HG02571 (cell line): ENCODE measurements around the gene XPC.

Experiments used
- ATAC-seq: cut with Tn5 transposase; IDR thresholded peaks from one replicate; pipeline ENCODE4 v1.9.1; 2021; ENCODE audit warnings: mild to moderate bottlenecking, moderate library complexity; ENCODE audit not compliant: unreplicated experiment

The XPC gene

DNA sequence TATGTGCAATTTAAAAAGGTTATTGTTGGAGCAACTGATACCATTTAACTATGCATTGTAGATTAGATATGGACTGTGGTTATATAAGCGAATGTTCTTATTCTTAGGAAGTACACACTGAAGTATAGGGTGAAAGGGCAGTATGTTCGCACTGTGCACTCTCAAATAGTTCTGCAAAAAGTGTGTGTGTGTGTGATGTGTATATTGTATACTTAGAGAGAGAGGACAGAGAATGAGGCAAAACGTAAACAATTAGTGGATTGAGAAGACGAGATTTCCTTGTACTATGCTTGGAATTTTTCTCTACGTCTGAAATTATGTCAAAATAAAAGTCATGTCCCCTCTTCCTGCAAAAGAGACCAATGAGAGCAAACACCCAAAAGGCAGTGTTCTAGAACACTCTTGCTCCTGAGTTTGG, 30.6 kb upstream of the XPC start:
- ATAC-seq = no peak

GRCh38 chr3:14208168-14208567, 29.8 kb upstream of the XPC start:
- no peak for ATAC-seq

- no peak for ATAC-seq
These were observed 28.3 kb upstream of the XPC start for GRCh38 chr3:14206548-14207177.

DNA sequence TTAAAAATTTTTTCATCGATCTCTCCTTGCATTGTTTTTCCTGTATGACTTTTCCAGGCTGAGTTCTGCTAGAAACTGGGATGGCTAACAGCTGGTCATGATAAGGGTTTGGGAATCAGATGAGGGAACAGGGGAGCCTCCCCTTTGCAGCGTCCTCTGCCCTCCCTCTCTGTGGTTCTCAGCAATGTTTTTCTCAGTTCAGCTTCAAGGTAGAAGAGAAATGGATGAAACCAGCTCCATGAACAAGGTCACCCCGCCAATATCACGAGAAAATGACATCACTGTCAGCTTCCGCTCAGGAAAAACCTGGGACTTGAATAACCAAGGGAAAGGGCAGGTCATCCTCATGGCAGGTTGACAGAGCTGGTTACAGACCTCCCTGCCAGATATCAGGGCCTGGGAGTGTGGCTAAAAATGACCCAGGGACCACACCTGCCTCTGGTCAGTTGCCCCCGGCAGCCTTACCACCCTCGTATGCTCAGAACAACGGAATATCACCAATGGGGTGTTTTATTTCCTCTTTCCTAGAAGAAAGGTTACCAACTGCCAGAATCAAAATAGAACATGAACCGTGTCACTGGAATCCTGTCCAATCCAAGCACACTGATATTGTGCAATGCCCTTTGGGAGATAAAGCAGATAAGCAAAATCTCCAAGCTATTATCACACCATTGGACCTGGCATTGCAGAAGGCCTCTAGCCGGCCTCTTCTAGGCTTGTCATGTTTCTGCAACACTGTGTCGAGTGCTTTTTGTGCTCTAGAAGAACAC, 26.3 kb upstream of the XPC start:
- no peak for ATAC-seq

DNA sequence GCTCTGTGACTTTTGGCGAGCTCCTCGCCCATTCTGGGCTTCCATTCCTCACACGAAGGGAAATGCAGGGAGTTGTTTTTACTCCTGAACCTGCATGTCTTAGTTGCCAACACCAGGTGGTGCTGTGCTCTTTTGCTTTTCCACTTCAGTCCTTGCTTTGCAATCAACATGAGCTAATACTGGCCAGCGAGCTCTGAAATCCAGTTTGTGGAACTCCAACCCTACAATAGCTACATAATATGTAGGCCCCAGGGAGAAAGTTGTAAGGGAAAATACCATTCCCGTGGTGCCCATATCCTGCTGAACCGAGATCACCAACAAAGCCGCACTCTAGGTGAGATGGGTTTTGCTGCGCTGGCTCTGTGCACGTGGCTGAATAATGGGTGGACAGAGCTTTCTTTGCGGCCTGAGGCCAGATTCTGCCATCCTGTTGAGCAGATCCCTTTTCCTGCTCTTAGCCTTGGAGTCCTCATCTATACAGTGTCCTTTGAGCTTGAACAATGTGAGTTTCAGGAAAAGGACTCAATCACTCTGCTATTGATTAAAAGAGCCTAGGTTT, 25.2 kb upstream of the XPC start:
- ATAC-seq = no peak

- ATAC-seq = no peak
These were observed 24.6 kb upstream of the XPC start for GRCh38 chr3:14202874-14203520.

DNA sequence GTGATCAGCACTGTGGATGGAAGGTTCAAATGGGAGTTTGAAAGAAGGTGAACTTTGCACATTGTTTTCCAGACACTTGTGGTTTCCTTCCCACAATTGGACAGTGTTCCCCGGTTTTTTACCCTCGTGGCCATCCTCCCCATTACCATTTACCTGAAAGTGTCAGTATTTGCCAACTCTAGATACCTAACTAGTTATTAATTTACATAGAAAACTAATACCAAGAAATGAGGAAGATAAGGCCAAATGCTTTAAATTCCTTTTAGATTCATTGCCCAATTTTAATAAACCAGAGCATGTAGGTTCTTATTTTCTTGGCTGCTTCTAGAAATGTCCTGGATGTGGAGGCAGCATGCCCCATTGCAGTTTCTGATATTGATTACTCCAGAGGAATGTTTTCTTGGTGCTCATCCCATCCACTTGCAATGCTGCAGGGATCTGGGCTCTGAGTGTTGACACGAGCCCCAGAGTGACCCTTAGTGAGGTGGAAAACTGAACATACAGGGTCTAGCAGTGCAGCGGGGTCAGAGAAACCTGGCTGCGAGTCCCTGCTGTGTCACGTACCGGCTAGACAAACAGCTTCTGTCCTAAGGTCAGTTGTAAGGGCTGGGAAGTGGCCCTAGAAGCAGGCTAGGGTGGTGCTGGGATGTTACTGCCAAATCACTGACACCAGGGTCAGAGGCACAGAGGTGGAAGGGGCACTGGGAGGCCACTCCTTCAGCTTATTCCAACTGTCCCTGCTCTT, 23.7 kb upstream of the XPC start:
- ATAC-seq = no peak

GRCh38 chr3:14200841-14201240, 22.4 kb upstream of the XPC start:
- ATAC-seq = no peak

DNA sequence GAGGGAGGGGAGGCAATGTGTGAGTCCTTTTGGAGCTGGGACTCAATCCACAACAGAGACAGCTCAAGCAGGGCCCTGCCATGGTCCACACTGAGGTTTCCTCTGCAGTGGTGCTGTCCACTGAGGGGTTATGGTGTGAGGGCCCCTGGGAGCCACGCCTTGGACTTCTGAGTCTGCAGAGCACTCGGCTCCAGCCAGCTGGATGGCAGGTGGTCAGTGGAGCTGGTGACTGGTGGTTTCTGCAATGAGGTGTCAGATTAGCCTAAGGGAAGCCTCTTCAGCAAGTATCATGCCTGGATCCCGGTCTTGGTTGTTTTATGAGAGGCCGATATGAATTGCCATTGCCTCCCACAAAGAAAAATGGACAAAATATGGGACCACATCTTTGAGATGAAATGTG, 21.9 kb upstream of the XPC start:
- ATAC-seq = no peak

GRCh38 chr3:14199641-14200040, 21.2 kb upstream of the XPC start:
- ATAC-seq = no peak

DNA sequence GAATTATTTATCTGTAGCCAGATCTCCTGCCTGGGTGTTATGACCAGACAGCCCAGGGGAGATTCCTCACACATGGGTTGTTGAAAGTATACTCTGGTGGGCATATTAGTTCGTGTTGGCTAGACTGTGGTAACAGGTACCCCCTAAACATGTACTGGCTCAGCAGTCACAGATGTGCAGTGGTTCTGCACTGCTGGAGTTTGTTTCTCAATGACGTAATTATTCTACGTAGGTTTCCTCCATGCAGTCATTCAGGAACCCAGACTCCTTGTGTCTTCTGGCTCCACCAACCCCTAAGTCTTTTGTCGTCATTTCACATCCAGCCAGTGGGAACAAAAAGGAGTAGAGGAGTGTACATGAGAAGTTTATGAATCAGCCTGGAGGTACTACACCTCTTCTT, 16.5 kb upstream of the XPC start:
- no peak for ATAC-seq

DNA sequence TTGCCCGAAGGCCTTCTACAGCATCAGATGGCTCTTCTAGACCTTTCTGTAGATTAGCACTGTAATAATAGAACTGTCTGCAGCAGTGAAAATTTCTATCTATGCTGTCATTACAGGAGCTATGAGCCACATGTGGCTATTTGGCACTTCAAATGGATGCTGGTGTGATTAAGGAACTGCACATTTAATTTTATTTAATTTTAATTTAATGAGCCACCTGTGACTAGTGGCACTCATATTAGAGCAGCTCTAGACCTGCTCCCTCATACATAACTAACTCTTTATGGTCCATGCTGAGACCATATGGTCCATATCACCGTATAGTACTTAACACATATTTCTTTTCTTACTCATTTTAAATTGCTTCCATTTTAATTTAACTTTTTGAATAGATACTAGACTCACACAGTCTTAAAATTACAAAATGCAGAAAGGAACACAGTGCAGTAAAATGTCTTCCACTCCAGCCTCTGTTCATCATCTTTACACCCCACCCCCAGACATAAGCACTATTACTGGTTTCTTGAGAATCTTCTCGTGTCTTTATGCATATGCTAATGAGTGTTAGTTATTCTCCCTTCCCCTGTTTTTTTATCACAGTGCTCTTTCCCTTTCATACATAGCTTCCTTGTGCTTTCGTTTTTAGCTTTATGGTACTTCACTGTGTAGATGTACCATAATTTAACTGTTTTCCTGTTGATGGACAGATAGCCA, 9.8 kb upstream of the XPC start:
- ATAC-seq = no peak

DNA sequence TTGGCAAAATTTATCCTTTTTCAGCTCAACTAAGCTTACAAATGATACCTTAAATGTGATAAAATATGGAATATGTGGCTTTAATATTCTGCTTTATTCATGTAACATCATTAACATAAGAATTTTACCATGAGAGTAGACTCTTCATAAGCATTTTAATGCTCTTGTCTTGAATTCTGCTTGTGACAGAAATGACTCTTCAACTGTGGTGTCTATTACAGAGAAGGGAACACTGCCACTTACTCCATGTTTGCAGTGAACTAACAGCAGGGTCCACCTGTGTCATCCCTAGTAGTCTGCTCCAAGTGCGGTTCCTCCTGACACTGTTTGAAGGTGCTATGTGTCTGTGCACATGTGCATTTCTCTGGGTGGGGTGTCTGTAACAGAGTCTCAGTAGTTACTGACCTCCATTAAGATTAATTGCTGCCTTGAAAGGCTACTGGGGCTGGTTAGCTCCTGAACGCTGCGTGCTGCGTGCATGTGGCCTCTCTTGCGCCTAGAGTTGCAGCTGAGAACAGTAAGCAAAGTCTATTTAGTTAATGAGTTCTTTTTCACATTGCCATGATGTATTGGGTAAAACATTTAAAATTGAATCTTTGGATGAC, 8.6 kb upstream of the XPC start:
- no peak for ATAC-seq

DNA sequence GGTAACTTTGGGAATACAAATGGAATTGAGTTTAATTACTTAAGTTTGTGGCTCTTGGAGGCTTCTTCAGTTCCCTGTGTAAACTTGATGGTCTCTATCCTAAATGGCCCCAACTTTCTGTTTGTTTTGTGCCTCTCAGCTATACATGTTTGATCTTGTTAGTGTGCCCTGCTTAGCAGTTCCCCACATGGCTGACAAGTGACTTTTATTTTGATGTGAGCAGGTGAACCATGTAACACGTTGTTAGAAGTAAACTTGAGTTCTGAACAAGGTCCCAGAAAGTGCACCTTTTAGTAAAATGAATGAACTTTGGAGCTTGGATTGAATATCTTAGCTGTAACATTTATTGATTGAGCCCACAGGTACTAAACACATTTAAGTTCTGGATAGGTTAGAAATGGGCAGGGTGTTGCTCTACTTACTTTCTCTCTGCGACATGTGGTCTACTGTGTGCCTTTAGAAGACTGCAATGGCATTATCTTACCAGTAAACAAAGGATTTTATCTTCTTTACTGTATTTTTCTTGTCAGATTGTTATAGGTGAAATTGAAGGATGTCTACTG, 4.7 kb upstream of the XPC start:
- ATAC-seq = no peak

DNA sequence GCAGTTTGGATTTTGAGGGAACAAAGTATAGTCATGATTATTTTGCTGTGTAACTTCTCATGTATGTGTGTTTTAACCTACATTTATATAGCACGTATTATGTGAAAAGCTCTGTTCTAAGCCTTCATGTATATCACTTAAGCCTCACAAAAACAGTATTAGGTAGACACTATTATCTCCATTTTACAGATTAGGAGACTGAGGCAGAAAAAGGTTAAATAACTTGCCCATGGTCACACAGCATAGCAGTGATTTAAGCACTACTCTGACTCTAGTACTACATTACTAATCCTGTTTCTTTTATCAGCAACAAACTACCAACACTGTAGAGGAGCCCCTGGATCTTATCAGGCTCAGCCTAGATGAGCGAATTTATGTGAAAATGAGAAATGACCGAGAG, 2.9 kb upstream of the XPC start:
- ATAC-seq = no peak

DNA sequence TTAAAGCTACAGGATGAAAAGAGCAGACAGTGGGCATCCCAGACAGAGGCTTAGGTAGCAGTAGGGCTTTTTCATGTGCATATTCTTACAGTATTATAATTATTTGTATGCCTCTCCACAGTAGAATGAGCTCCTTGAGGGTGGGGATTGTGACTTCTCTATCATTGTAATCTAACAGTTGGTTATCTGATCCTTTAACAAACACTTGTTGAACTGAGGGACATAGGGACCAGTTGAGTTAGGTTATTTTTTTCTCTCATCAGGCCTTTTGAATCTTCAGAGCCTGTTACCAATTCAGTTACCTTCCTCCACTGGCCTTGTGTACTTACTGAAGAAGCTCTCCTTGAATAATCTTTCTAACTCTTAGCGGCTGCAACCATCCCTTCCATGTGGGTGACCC, 1.4 kb upstream of the XPC start:
- no peak for ATAC-seq

DNA sequence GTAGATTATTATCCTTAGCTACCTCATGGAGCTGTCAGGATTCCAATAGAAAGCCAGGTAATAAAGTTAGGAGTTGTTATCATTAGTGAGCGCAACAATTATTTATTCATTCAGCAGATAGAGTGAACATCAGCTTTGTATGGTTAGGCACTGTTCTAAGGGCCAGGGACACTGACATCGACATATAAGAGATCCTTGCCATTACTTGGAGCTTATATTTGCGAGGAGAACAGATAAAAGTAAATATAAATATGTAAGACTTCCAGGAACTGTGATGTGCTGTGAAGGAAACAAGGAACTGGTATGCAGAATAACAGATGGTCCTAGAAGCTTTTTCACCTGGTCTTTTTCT, 689 bp upstream of the XPC start:
- ATAC-seq = no peak

DNA sequence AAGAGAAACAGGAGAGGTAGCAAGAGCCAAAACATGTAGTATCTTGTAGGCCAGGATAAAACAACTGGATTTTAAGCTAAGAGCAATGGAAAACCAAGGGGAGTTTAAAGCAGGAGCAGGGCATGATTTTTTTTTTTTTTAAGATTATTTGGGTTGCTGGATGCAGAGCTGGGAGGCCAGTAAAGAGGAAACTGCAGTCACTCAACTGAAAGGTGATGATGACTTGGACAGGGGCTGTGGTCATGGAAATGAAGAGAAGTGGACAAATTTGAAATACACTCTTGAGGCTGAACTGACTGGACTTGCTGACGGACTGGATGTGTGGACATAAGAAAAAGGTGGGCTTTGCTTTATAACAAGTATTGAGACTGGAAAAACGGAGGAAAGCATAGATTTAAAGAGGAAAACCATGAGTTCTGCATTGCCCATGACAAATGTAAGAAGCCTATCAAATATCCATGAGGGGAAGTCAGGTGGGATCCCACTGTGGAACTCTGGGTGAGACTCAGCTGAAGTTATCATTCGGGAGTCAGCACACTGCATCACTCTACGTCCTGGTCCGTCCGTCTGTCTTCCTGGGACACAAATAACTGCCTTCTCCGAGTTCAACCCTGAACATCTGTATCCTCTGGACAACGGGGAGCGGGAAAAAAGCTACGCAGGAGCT, 688 bp downstream of the XPC start:
- peak; percentile 16 for ATAC-seq

- no peak for ATAC-seq
These were observed 2.9 kb downstream of the XPC start for GRCh38 chr3:14175383-14176037.
